Measurements from ENCODE around the gene GAB1. TPM values are rescaled to one million over a fixed set of nuclear protein-coding genes. Genes with fewer than 3 reads are reported as not detected.

Gene GAB1
- total RNA-seq, 1 experiment from 2014 or later = 15.3 TPM

DNA sequence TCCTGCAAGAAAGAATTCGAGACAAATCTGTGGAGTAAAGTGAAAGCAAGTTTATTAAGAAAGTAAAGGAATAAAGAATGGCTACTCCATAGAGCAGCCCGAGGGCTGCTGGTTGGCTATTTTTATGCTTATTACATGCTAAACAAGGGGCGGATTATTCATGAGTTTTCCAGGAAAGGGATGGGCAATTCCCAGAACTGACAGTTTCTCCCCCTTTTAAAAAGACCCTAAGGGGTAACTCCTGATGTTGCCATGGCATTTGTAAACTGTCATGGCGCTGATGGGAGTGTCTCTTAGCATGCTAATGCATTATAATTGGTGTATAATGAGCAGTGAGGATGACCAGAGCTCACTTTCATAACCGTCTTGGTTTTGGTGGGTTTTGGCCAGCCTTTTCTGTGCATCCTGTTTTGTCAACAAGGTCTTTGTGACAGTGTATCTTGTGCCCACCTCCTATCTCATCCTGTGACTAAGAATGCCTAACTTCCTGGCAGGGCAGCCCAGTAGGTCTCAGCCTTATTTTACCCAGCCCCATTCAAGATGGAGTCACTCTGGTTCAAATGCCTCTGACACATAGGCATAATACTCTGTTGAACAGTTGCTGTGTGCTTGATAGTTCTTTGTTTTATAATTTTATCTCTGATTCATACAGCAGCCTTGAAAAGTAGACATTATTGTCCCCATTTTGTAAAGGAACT, 25.8 kb downstream of the GAB1 start:
- H3K27ac Mint-ChIP-seq = no peak overlapping the region; a peak in 1 of 7 replicates
- Histone ChIP-seq H3K23me2 (ENCODE audit: insufficient read length, low read depth, low read length, poor library complexity, severe bottlenecking) (no peaks in the 10 kb centered on the region), H3K56ac (ENCODE audit: insufficient read length, low read depth, low read length) (no peak overlapping the region), H2AFZ (ENCODE audit: low read length) (no peak overlapping the region), H3K4ac (ENCODE audit: low read depth, low read length) (no peak overlapping the region), H3K27ac (ENCODE audit: insufficient read length, low read depth, low read length) (no peak overlapping the region), H4K8ac (replicated peaks; ENCODE audit: insufficient read length, low read depth, low read length) (no peak overlapping the region), H2BK12ac (ENCODE audit: insufficient read length, low read depth, low read length) (no peak overlapping the region), H3K23ac (ENCODE audit: insufficient read length, low read depth, low read length) (no peak overlapping the region), H3T11ph (ENCODE audit: low read length) (no peak overlapping the region), H3K4me2 (ENCODE audit: insufficient read depth, insufficient read length, low read length) (no peak overlapping the region), H3K14ac (ENCODE audit: insufficient read depth, low read length) (no peak overlapping the region), H3K79me2 (ENCODE audit: insufficient read depth, low read length) (peaks cover 1% of the 10 kb centered on the region; the same call in 1 of the 2 replicates), H3K27me3 (ENCODE audit: insufficient read depth, low read length) (no peaks in the 10 kb centered on the region), H2BK20ac (ENCODE audit: low read depth, low read length, poor library complexity, severe bottlenecking) (no peak overlapping the region), H4K20me1 (ENCODE audit: control insufficient read depth, insufficient read depth, insufficient read length) (no peaks in the 10 kb centered on the region), H3K79me1 (ENCODE audit: insufficient read depth, low read depth, low read length, poor library complexity, severe bottlenecking) (no peaks in the 10 kb centered on the region), H2BK5ac (ENCODE audit: insufficient read length, low read length) (no peak overlapping the region), H2BK15ac (ENCODE audit: low read depth, low read length) (no peak overlapping the region), H3K4me1 (ENCODE audit: insufficient read depth, low read length) (peaks cover 9% of the 10 kb centered on the region; the same call in 1 of the 2 replicates), H4K5ac (ENCODE audit: insufficient read length, low read depth, low read length) (no peak overlapping the region), H3K9ac (ENCODE audit: extremely low read depth, insufficient read length, low read length) (no peak overlapping the region), H4K91ac (ENCODE audit: insufficient read length, low read depth, low read length) (no peak overlapping the region), H2BK120ac (ENCODE audit: low read depth, low read length, poor library complexity, severe bottlenecking) (no peak overlapping the region), H2AK5ac (ENCODE audit: insufficient read length, low read length) (no peak overlapping the region), H3K18ac (ENCODE audit: insufficient read length, low read depth, low read length) (no peak overlapping the region), H3K9me3 (ENCODE audit: control insufficient read depth, low read depth, low read length) (no peaks in the 10 kb centered on the region)
- H3K27me3 Mint-ChIP-seq (ENCODE audit: low read depth) = no peaks in the 10 kb centered on the region
- peaks cover 0 to 3% (median 2%) of the 10 kb centered on the region in 3 experiments; a peak in 2 of 7 replicates for H3K36me3 Mint-ChIP-seq (ENCODE audit: insufficient read depth in 1 of 3, low read depth in 3 of 3)
- TF ChIP-seq, protein P1, sequence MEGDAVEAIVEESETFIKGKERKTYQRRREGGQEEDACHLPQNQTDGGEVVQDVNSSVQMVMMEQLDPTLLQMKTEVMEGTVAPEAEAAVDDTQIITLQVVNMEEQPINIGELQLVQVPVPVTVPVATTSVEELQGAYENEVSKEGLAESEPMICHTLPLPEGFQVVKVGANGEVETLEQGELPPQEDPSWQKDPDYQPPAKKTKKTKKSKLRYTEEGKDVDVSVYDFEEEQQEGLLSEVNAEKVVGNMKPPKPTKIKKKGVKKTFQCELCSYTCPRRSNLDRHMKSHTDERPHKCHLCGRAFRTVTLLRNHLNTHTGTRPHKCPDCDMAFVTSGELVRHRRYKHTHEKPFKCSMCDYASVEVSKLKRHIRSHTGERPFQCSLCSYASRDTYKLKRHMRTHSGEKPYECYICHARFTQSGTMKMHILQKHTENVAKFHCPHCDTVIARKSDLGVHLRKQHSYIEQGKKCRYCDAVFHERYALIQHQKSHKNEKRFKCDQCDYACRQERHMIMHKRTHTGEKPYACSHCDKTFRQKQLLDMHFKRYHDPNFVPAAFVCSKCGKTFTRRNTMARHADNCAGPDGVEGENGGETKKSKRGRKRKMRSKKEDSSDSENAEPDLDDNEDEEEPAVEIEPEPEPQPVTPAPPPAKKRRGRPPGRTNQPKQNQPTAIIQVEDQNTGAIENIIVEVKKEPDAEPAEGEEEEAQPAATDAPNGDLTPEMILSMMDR (conservative IDR thresholded peaks at IDR 0.05) = no peak
- DNase-seq = no peak
- H3K4me3 Mint-ChIP-seq = no peak overlapping the region
- no peaks in the 10 kb centered on the region for H3K9me3 Mint-ChIP-seq
- no CpG with 5 or more reads among the region's 5 CpGs for WGBS (ENCODE audit: extremely low coverage, insufficient read length, low lambda C conversion rate)
- H3K4me1 Mint-ChIP-seq = peaks cover 45 to 49% of the 10 kb centered on the region in 2 experiments
